Measurements from ENCODE around the gene AUTS2.
"Not testable (repeated sequence)": the region's sequence is repeated elsewhere in the genome, so short reads cannot be mapped to it uniquely, and the experiment has no call there.

Gene AUTS2

GRCh38 chr7:69772718-69773436 lies 174.6 kb downstream of the AUTS2 start:
- Mint-ChIP-seq H3K4me1 (no peaks in the 10 kb centered on the region), H3K36me3 (ENCODE audit: insufficient read depth) (peaks cover 2% of the 10 kb centered on the region), H3K9me3 (no peaks in the 10 kb centered on the region), H3K27ac (ENCODE audit: low read depth) (no peak overlapping the region), H3K27me3 (no peaks in the 10 kb centered on the region), H3K4me3 (no peak overlapping the region)
- no peak for DNase-seq (ENCODE audit: low spot score in 2 of 2)
- ATAC-seq (replicated peaks; ENCODE audit: extremely low read depth, poor library complexity, severe bottlenecking): no peak

DNA sequence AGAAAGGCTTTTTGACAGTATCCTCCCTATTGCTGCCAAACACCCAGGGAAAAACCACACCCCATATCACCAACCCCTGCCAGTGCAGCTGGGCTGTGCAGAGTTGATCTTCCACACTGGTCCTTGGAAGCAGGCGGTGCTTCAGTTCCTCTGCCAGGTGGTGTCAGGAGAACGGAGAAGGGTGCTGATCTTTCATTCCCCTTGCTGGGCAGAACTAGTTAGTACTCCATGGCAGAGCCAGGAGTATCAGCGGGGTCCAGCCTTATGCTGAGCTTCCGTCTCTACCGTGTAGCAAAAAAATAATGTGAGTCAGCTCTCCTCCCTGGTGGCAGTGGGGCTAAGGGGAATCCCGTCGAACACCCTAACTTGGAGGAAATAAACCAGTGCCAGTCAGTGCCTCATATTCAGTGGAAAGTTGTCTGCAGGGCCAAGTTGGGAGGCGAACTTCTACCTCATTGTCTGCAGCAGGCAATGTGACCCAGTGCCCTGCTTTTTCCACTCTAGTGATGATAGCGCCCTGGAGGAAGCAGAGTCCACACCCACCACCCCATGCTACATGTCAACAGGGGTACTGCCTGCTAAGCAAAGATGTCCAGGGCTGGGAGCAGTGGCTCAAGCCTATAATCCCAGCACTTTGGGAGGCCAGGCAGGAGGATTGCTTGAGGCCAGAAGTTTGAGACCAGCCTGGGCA lies 175.4 kb downstream of the AUTS2 start:
- Mint-ChIP-seq H3K9me3 (no peaks in the 10 kb centered on the region), H3K36me3 (ENCODE audit: insufficient read depth) (no peaks in the 10 kb centered on the region), H3K4me3 (no peak overlapping the region), H3K27ac (ENCODE audit: low read depth) (no peak overlapping the region), H3K4me1 (no peaks in the 10 kb centered on the region), H3K27me3 (no peaks in the 10 kb centered on the region)
- DNase-seq (ENCODE audit: low spot score in 2 of 2) (no peak), ATAC-seq (replicated peaks; ENCODE audit: extremely low read depth, poor library complexity, severe bottlenecking) (no peak)

DNA sequence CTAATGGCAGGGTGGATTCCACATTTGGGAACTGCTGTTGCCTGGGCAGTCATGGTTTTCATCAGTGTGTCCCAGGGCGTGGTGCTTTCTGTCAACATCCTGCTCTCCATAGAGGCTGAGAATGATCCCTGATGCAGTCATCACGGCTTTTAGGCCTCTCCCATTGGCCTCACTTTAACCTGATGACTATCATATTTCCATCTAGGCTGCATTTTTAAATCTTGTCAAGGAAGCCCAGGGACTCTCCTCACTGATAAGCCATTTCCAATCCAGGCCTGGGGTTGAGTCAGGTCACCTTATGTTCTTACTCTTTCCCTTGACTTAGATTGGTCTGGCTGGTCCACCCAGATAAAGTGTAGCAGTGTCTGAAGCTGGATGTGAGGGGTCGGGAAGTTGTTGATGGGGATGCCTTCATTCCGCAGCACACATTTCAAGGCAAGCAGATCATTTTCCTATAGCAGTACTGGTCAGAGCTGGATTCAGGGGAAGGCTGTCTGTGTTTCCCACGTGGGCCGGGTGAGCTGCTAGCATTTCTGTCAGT lies 177.0 kb downstream of the AUTS2 start:
- H3K27me3 Mint-ChIP-seq: no peaks in the 10 kb centered on the region
- H3K4me1 Mint-ChIP-seq: no peaks in the 10 kb centered on the region
- no peaks in the 10 kb centered on the region for H3K36me3 Mint-ChIP-seq (ENCODE audit: insufficient read depth)
- no peak overlapping the region for H3K27ac Mint-ChIP-seq (ENCODE audit: low read depth)
- no peak for DNase-seq (ENCODE audit: low spot score in 2 of 2)
- H3K4me3 Mint-ChIP-seq: no peak overlapping the region
- no peak for ATAC-seq (replicated peaks; ENCODE audit: extremely low read depth, poor library complexity, severe bottlenecking)
- H3K9me3 Mint-ChIP-seq: no peaks in the 10 kb centered on the region

DNA sequence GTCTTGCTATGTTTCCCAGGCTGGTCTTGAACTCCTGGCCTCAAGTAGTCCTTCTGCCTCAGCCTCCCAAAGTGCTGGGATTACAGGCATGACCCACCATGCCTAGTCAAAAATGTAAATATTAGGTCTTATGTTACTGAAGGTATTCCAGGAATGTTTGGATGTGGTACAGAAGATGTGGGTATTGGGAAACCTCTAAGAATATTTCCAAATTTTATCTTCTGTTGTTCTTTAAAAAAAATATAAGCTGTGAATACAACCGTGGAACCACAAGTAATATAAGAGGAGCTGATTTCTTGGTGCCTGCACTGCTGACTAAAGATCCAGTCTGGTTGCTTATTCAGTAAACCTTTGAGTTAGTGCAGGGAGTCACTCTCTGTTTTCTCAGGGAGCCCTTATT lies 178.3 kb downstream of the AUTS2 start:
- Mint-ChIP-seq H3K9me3 (no peaks in the 10 kb centered on the region), H3K4me1 (no peaks in the 10 kb centered on the region), H3K36me3 (ENCODE audit: insufficient read depth) (no peaks in the 10 kb centered on the region), H3K4me3 (no peak overlapping the region), H3K27ac (ENCODE audit: low read depth) (no peak overlapping the region), H3K27me3 (no peaks in the 10 kb centered on the region)
- ATAC-seq (replicated peaks; ENCODE audit: extremely low read depth, poor library complexity, severe bottlenecking): no peak
- no peak for DNase-seq (ENCODE audit: low spot score in 2 of 2)

DNA sequence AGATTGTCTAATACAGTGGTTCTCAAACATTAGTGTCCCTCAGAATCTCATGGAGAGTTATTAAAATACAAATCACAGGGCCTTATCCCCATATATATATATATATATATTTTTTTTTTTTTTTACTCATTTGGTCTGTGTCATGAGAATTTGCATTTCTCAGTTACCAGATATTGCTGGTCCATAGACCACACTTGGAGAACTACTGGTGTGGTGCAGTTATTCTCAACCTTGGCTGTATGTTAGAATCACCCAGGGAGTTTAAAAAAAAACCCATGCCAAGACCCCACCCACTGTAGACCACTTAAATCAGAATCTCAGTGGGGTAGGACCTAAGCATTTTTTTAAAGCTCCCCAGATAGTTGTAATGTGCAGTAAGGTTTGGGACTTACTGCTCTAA lies 179.9 kb downstream of the AUTS2 start:
- no peak for DNase-seq (ENCODE audit: low spot score in 2 of 2)
- no peaks in the 10 kb centered on the region for H3K27me3 Mint-ChIP-seq
- no peaks in the 10 kb centered on the region for H3K4me1 Mint-ChIP-seq
- no peak overlapping the region for H3K4me3 Mint-ChIP-seq
- no peaks in the 10 kb centered on the region for H3K36me3 Mint-ChIP-seq (ENCODE audit: insufficient read depth)
- no peaks in the 10 kb centered on the region for H3K9me3 Mint-ChIP-seq
- no peak overlapping the region for H3K27ac Mint-ChIP-seq (ENCODE audit: low read depth)
- ATAC-seq (replicated peaks; ENCODE audit: extremely low read depth, poor library complexity, severe bottlenecking): no peak

GRCh38 chr7:69780379-69780778 lies 182.1 kb downstream of the AUTS2 start:
- H3K4me3 Mint-ChIP-seq: no peak overlapping the region
- H3K27ac Mint-ChIP-seq (ENCODE audit: low read depth): no peak overlapping the region
- peaks cover 3% of the 10 kb centered on the region for H3K36me3 Mint-ChIP-seq (ENCODE audit: insufficient read depth)
- ATAC-seq (replicated peaks; ENCODE audit: extremely low read depth, poor library complexity, severe bottlenecking) (no peak), DNase-seq (ENCODE audit: low spot score in 2 of 2) (no peak)
- H3K9me3 Mint-ChIP-seq: no peaks in the 10 kb centered on the region
- H3K4me1 Mint-ChIP-seq: no peaks in the 10 kb centered on the region
- H3K27me3 Mint-ChIP-seq: no peaks in the 10 kb centered on the region

- ATAC-seq (replicated peaks; ENCODE audit: extremely low read depth, poor library complexity, severe bottlenecking): no peak
- Mint-ChIP-seq H3K4me1 (no peaks in the 10 kb centered on the region), H3K27me3 (no peaks in the 10 kb centered on the region), H3K27ac (ENCODE audit: low read depth) (no peak overlapping the region), H3K4me3 (no peak overlapping the region), H3K36me3 (ENCODE audit: insufficient read depth) (peaks cover 3% of the 10 kb centered on the region), H3K9me3 (no peaks in the 10 kb centered on the region)
- no peak for DNase-seq (ENCODE audit: low spot score in 2 of 2)
Observed at GRCh38 chr7:69781412-69781846, 183.2 kb downstream of the AUTS2 start.

GRCh38 chr7:69782917-69783684 lies 184.8 kb downstream of the AUTS2 start:
- Mint-ChIP-seq H3K9me3 (no peaks in the 10 kb centered on the region), H3K4me3 (no peak overlapping the region), H3K27me3 (no peaks in the 10 kb centered on the region), H3K4me1 (no peaks in the 10 kb centered on the region), H3K27ac (ENCODE audit: low read depth) (no peak overlapping the region), H3K36me3 (ENCODE audit: insufficient read depth) (peaks cover 3% of the 10 kb centered on the region)
- DNase-seq (ENCODE audit: low spot score in 2 of 2) (no peak), ATAC-seq (replicated peaks; ENCODE audit: extremely low read depth, poor library complexity, severe bottlenecking) (no peak)

DNA sequence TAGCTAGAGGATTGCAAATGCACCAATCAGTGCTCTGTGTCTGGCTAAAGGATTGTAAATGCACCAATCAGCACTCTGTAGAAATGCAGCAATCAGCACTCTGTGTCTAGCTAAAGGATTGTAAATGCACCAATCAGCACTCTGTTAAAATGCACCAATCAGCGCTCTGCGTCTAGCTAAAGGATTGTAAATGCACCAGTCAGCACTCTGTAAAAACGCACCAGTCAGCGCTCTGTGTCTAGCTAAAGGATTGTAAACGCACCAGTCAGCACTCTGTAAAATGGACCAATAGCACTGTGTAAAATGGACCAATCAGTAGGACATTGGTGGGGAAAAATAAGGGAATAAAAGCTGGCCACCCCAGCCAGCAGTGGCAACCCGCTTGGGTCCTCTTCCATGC lies 187.9 kb downstream of the AUTS2 start:
- not testable (repeated sequence) for H3K4me3 Mint-ChIP-seq; H3K27me3 Mint-ChIP-seq; H3K9me3 Mint-ChIP-seq; H3K36me3 Mint-ChIP-seq (ENCODE audit: insufficient read depth); DNase-seq (ENCODE audit: low spot score in 2 of 2); ATAC-seq (replicated peaks; ENCODE audit: extremely low read depth, poor library complexity, severe bottlenecking); H3K27ac Mint-ChIP-seq (ENCODE audit: low read depth)
- peaks cover 12% of the 10 kb centered on the region for H3K4me1 Mint-ChIP-seq

DNA sequence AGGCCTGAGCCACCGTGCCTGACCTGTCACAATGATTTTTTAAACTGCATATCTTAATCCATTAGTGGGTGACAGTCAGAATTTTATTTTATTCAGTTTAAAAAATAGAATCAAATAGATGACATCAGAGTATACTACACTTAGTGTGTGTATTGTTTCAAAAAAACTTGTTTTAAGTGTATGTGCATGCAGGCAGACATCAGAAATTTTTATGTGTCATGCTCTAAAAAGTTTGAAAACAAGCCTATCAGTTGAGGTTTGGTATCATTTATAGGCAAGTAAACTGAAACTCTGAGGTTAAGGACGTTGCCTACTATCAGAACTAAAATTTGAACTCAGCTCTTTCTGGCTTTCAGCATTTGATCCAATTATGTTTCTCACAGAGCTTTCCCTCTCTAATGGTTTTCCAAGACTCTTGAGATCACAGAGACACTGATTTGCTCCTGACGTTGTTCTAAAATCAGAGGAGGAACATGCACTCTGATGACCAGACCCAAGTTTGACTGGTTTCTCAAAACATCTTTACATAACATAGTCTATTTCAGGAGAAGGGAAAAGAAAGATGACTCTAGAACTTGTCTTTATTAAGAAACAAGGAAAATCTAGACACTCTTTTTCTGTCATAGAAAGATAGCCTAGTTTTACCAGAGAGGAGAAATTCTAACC lies 188.6 kb downstream of the AUTS2 start:
- Mint-ChIP-seq H3K4me1 (peaks cover 12% of the 10 kb centered on the region), H3K27ac (ENCODE audit: low read depth) (no peak overlapping the region), H3K27me3 (no peaks in the 10 kb centered on the region), H3K4me3 (no peak overlapping the region), H3K36me3 (ENCODE audit: insufficient read depth) (peaks cover 3% of the 10 kb centered on the region), H3K9me3 (no peaks in the 10 kb centered on the region)
- ATAC-seq (replicated peaks; ENCODE audit: extremely low read depth, poor library complexity, severe bottlenecking) (no peak), DNase-seq (ENCODE audit: low spot score in 2 of 2) (no peak)

GRCh38 chr7:69787736-69788431 lies 189.6 kb downstream of the AUTS2 start:
- no peak for ATAC-seq (replicated peaks; ENCODE audit: extremely low read depth, poor library complexity, severe bottlenecking)
- Mint-ChIP-seq H3K4me3 (no peak overlapping the region), H3K9me3 (no peaks in the 10 kb centered on the region), H3K27me3 (no peaks in the 10 kb centered on the region), H3K27ac (ENCODE audit: low read depth) (no peak overlapping the region), H3K4me1 (peaks cover 12% of the 10 kb centered on the region), H3K36me3 (ENCODE audit: insufficient read depth) (peaks cover 3% of the 10 kb centered on the region)
- DNase-seq (ENCODE audit: low spot score in 2 of 2): no peak

GRCh38 chr7:69789563-69789962 lies 191.3 kb downstream of the AUTS2 start:
- Mint-ChIP-seq H3K4me3 (no peak overlapping the region), H3K27ac (ENCODE audit: low read depth) (no peak overlapping the region), H3K9me3 (no peaks in the 10 kb centered on the region), H3K36me3 (ENCODE audit: insufficient read depth) (no peaks in the 10 kb centered on the region), H3K27me3 (no peaks in the 10 kb centered on the region), H3K4me1 (peaks cover 12% of the 10 kb centered on the region)
- no peak for DNase-seq (ENCODE audit: low spot score in 2 of 2)
- ATAC-seq (replicated peaks; ENCODE audit: extremely low read depth, poor library complexity, severe bottlenecking): no peak
